ENCODE data around the gene POLR3K.
"Not testable (repeated sequence)": the region's sequence is repeated elsewhere in the genome, so short reads cannot be mapped to it uniquely, and the experiment has no call there.

The POLR3K gene

DNA sequence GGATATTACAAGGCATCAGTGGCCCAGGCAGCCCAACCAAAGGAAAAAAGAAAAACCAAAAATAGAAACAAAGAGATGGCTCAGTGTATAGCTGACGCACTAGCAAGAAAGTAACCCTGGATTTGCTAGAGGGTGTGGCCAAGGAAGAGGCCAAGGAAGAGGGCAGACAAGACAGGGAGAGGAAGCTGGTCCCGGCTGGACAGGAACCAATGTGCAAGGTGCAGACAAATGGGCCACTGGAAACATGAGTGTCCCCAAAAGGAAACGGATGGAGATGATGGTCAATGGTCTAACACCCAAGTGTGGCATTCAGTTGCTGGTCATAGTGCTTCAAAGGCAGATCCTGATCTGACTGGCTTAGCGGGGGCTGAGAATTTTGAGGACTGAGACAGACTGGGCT lies 10.7 kb downstream of the POLR3K start:
- no peak for DNase-seq (ENCODE audit: low spot score)

DNA sequence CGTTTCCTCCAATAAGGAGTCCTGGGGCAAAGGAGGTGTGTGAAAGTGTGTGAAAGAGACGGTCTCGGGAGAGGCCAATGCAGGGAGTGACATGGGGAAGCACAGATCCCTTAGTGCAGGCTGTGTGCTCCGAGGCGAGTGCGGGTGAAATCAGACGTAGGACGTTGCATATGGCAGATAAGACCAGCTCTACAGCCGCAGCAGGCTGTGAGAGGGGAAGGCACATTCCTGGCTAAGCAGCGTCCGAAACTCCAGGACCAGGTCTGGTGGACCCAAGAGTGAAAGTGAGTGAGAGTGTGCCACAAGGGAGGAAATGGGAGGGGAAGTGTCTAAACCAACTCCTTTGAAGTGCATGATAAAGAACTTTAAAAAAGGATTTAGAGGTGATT lies 11.3 kb downstream of the POLR3K start:
- no peak for DNase-seq (ENCODE audit: low spot score)

DNA sequence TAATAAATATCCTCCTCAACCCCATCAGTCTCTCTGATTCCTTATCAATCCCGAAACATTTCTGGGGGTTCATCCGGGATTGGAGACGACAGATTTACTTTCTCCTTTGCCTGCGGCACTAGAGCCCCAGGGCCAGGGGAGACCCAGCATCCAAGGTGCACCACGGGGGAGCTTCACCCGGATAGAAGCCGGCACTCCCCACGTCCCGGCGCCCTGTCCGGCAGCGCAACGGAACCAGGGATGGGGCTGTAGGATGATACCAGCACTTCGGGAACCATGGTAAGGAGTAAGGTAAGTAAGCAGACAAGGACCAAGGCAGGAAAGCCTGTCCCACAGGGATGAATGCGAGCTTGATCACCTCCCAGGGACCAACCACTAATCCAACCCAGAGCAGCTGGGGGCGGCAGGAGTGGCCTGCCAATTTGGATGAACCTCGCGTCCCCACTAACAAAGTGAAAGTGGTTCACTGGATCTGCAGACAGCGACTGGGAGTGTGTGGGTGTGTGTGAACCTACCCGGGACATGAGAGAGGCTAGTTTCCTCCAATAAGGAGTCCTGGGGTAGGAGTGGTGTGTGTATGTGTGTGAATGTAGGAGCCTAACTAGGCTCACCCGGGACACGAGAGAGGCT lies 11.9 kb downstream of the POLR3K start:
- no peak for DNase-seq (ENCODE audit: low spot score)

DNA sequence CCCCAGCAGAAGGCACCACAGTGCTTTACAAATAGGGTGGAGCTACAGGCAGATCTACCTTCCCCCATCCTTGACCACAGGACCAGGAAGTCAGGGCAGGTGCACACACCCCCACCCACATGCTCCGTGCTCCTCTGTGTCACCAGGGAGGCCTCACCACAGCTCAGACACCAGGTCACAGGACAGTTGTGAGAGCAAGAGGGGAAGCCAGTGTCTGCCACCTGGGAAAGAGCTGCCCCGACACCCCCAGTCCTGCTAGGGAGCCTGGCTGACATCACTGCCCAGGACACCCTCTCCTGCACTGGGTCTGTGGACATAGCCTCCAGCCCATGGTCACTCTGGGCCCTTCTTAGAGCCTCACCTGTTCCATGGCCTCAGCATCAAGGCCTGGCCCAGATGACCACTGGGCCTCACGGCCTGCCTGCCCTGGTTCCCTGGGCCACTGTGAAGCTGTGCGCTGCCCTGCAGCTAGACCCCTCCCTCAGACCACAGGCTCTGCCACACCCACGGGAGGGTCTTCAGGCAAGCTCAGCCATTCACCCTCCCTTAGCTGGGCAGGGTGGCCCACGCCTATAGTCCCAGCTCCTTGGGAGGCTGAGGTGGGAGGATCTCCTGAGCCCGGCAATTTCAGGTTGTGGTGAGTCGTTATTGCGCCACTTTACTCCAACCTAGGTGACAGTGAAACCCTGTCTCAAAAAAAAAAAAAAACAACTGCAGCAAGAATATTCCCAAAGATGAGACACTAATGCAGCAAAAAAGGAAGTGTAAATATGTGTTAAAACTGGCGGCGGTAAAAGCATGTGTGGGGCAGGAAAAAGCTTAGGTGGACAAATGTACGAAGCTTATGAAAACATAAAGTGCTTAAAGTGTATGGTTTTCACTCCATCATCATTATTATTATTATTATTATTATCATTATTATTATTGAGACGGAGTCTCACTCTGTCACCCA lies 14.2 kb downstream of the POLR3K start:
- no peak for DNase-seq (ENCODE audit: low spot score)

DNA sequence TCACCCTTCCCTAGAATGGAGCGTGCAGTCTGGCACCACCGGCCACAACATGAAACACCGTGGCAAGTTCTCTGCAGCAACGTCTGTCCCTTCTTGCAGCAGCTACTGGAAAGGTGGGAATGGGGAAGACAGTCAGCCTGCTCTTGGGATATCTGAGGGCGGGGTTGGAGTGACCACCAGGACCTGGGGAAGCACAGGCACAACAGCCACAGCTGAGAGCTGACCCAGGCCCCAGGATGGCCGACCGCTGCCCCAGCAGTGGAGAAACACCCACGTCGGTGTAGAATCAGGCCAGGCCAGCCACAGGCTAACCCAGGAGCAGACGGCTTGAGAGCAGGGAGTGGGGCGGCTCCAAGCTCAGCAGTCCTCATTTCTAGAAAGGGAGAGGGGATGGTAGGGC lies 15.2 kb downstream of the POLR3K start:
- not testable (repeated sequence) for DNase-seq (ENCODE audit: low spot score)

DNA sequence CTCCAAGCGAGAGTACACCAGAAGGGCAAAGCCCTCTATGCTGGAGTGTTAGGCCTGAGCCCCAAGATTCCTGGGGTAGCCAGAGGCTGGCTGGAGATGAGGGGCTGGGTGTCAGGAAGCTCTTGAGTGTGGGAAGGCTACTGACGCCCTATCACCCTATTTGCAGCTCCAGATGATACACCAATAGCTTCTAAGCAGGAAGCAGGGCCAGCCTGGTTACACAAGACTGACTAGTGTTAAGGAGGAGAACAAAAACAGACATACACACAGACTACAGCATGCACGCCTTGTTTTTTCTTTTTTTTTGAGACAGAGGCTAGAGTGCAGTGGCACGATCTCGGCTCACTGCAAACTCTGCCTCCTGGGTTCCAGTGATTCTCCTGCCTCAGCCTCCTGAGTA lies 15.9 kb downstream of the POLR3K start:
- DNase-seq (ENCODE audit: low spot score), result peak; percentile 58

DNA sequence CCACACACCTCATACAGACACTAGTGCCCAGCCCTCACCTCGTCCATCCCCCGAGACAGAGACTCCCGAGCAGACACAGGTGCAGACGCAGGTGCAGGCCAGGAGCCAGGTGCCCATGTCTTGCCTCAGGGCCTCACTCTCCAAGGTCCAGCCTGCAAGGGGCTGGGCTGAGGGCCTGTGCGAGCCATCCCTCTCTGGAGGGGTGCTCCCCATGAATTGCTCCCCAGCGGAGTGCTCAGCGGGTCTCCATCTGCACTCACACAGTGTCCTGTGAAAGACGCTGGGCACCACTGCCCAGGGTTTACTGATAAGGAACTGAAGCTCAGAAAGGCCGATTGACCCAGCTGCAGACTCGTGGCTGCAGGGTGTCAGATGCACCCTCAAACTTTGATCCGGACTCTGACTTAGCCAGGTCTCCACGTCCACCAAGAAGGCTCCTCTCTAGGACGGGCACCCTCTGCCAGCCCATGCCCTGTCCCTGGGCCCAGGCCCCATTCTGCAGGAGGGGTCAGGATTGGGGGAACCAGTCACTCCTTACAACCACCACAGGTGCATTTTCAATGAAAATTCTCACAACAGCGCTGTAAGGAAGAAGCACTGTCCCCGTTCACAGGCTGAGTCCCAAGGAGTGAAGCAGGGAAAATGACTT lies 16.9 kb downstream of the POLR3K start:
- DNase-seq (ENCODE audit: low spot score), result no peak

DNA sequence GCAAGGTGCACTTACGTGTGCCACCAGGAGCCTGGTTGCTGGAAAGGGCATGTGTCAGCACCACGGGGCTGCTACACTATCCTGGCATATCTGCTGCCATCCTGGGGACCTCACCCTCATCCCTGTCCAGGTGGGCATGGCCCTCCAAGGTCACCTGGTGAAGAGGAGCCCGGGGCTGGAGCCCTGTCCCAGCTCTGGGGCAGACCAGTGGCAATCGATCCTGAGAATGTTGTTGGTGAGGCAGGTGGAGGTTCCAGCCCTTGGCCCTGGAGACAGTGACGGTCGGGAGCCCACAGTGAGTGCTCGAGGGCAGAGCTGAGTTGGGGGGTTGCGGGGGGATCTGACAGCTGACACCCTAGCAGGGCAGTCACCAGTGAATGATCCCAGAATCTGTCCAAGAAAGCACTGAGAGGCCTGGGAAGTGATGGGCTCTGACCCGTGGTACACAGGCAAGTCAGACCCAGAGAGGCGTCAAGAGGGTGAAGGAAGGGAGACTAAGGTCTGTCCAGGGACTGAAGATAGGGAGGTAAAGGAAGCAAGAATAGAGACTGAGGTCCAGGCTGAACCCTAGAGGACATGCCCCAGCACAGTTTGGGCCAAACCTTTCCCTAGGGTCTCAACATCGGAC lies 17.6 kb downstream of the POLR3K start:
- DNase-seq (ENCODE audit: low spot score), result no peak

DNA sequence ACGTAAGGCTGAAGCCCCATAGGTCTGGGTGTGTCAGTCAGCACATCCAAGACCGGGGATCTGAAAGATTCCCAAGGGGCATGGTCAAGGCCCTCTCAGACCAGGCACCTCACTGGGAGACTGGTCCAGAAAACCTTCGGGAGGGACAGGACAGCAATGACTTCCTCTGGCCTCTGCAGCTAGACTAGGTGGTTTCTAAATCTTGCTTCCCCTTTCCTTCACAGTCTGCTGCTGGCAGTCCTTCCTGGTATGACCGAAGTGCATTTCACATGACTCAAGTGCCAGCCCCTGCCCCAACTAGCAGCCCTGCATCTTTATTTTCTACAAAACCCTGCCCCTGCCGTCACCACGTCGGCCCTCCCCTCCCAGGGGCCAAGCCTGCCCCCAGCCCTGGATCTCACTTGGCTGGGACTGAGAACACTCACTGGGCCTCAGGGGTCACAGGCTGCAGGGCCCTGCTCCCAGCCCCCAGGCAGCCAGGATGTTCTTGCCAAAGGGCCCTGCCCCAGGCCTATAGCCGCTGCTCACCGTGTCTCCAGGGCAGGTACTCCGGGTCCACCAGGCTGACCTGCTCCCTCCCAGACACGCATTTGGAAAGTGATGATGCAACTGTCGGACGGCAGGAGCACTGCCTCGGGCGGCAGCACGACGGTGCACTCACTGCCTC lies 18.3 kb downstream of the POLR3K start:
- peak; percentile 61 for DNase-seq (ENCODE audit: low spot score)

DNA sequence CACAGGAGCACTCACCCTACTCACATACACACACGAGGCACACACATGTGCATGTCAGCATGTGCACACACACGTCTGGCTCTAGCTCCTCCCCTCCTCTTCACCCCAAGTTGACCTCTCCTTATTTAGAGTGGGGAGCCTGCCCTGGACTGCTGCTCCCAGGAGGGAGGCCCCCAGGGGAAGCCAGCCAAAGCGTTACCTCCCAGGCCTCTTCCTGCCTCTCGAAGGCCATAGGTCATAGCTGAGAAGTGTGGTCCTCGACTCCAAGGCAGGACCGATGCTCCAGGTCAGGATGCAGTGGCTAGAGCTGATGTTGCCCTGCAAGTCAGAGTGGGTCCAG lies 18.8 kb downstream of the POLR3K start:
- no peak for DNase-seq (ENCODE audit: low spot score)

DNA sequence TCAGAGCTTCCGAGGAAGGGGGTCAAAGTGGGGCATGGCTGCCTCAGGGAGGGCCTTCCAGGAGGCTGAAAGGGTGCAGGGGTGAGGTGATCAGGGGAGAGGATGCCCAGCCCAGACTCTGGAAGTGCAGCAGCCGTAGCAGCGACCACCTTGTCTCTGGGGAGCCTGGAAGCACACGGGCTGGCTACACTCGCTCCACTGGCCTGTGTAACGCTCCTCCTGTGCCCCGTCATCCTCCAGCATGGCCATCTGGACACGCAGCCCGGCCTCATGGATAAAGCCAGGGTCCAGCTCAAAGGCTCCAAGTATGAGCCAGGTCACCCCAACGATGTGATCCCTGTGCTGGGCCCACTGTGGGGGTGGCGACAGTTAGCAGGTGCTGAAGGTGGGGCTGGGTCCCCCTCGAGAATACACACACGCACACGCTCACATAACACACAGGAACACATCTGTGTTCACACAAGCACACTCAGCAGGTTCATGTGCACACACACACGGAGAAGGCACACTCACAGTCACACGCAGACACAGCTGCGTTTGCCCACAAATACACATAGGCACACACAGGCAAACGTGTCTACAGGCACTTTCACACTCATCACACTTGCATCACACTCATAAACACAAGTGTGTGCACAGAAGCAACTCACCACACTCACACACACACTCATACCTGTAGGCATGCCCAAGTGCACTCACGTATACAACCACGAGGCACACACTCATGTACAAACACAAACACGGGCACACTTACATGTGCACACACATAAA lies 19.3 kb downstream of the POLR3K start:
- no peak for DNase-seq (ENCODE audit: low spot score)

DNA sequence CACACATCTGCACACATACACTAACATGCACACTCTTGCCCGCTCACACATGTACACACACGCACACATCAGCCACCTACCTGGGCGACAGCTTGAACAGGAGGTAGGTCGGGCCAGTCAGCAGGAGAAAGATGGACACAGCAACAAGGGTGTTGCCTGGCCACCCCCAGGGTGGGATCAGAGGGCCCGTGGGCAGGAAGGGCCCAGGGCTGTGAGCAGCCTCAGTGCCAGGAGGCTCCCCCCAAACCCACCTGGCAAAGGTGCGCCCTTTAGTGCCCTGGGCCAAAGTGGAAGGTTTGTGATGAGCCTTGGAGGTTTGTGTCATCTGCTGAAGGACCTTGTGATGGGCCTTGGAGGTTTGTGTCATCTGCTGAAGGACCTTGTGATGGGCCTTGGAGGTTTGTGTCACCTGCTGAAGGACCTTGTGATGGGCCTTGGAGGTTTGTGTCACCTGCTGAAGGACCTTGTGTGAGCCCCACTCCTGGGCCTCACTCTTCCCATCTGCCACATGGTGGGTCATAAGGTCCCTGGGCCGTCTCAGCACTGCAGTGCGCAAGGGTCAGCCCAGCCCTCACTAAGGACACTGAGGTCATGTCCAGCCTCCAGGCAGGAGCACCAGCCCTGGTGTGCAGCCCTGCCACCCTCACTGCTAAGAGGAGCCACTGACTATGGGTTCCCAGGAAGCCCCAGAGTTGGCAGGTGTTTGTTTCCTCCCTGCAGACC lies 20.1 kb downstream of the POLR3K start:
- not testable (repeated sequence) for DNase-seq (ENCODE audit: low spot score)

DNA sequence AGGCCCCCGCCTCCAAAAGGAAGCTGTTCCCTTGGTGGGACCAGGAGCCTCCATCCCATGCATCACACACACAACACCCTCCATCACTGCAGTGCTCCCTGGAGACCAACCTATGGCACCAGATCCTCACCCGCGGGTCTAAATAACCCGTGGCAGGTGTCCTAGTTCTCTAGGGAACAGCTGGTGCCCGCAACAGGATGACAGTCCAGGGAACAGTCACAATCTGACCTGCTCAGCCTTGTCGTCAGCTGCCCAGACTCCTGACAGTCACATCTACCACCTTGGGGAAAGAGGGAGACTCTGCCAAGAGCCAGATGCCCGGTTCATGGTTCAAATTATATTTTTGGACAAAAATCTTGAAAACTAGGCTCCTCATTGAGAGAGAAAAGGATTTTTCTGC lies 22.8 kb downstream of the POLR3K start:
- not testable (repeated sequence) for DNase-seq (ENCODE audit: low spot score)

DNA sequence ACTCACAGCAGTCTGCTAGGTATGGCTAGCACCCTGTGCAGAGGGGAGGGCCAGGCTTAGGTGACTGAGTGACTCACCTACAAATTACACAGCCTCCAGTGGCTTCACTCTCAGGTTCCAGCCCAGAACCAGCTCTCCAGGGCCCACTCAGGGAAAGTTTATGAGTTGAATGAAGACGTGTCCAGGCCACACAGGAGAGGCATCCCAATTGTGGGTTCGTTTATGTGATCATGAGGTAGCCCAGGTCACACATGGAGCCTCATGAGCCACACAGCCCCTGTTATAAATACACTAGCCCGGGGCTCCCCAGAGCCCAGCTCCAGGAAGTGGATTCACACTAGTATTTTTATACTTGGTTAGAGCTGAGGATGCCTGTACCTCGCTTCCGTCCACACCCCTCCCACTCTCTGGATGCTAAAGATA lies 27.5 kb downstream of the POLR3K start:
- not testable (repeated sequence) for DNase-seq (ENCODE audit: low spot score)

DNA sequence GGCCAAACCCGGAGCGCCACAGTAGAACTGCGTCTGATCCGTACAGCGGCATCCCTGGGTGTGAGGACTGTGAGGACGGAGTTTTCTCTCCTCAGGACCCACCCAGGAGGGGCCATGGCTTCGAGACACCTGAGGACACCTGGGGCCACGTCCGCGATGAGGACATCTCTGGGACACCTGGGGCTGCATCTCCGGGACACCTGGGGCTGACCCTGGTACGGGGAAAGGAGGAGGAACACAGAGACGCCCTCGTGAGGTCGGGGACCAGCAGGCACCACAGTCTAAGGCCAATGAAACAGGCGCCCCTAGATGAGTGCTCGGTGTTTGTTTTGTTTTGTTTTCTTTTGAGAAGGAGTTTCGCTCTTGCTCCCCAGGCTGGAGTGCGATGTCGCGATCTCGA lies 29.3 kb downstream of the POLR3K start:
- DNase-seq (ENCODE audit: low spot score), result not testable (repeated sequence)

DNA sequence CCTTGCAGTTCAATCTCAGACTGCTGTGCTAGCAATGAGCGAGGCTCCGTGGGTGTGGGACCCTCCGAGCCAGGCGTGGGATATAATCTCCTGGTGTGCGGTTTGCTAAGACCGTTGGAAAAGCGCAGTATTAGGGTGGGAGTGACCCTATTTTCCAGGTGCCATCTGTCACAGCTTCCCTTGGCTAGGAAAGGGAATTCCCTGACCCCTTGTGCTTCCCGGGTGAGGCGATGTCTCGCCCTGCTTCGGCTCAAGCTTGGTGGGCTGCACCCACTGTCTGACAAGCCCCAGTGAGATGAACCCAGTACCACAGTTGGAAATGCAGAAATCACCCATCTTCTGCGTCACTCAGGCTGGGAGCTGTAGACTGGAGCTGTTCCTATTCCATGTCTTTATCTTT lies 32.5 kb downstream of the POLR3K start:
- DNase-seq (ENCODE audit: low spot score), result not testable (repeated sequence)

DNA sequence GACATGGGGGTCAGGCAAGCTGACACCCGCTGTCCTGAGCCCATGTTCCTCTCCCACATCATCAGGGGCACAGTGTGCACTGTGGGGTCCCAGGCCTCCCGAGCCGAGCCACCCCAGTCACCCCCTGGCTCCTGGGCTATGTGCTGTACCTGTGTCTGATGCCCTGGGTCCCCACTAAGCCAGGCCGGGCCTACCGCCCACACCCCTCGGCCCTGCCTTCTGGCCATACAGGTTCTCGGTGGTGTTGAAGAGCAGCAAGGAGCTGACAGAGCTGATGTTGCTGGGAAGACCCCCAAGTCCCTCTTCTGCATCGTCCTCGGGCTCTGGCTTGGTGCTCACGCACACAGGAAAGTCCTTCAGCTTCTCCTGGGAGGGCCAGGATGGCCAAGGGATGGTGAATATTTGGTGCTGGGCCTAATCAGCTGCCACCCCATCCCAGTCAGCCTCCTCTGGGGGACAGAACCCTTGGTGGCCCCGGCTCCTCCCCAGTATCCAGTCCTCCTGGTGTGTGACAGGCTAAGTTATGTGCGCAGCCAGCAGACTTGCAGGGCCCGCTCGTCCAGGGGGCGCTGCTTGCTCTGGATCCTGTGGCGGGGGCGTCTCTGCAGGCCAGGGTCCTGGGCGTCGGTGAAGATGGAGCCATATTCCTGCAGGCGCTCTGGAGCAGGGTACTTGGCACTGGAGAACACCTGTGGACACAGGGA lies 36.2 kb downstream of the POLR3K start:
- DNase-seq (ENCODE audit: low spot score), result not testable (repeated sequence)

DNA sequence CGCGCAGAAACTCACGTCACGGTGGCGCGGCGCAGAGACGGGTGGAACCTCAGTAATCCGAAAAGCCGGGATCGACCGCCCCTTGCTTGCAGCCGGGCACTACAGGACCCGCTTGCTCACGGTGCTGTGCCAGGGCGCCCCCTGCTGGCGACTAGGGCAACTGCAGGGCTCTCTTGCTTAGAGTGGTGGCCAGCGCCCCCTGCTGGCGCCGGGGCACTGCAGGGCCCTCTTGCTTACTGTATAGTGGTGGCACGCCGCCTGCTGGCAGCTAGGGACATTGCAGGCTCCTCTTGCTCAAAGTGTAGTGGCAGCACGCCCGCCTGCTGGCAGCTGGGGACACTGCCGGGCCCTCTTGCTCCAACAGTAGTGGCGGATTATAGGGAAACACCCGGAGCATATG lies 42.6 kb downstream of the POLR3K start:
- DNase-seq (ENCODE audit: low spot score), result not testable (repeated sequence)

DNA sequence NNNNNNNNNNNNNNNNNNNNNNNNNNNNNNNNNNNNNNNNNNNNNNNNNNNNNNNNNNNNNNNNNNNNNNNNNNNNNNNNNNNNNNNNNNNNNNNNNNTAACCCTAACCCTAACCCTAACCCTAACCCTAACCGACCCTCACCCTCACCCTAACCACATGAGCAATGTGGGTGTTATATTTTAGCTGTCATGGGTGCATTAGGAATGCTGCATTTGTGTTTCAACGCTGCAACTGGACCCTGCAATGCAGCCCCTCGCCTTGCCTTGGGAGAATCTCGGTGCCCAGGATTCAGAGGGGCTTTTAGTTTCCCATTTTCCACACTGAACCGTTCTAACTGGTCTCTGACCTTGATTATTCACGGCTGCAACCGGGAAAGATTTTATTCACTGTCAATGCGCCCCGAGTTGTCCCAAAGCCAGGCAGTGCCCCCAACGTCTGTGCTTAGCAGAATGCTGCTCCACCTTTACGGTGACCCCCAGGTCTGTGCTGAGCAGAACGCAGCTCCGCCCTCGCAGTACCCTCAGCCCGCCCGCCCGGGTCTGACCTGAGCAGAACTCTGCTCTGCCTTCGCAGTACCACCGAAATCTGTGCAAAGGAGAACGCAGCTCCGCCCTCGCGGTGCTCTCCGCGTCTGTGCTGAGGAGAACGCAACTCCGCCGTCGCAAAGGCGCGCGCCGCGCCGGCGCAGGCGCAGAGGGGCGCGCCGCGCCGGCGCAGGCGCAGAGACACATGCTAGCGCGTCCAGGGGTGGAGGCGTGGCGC lies 43.3 kb downstream of the POLR3K start:
- DNase-seq (ENCODE audit: low spot score), result no peak

Data from pons (tissue), 1 donor.